ENCODE measurements around the gene MINPP1.

DNA sequence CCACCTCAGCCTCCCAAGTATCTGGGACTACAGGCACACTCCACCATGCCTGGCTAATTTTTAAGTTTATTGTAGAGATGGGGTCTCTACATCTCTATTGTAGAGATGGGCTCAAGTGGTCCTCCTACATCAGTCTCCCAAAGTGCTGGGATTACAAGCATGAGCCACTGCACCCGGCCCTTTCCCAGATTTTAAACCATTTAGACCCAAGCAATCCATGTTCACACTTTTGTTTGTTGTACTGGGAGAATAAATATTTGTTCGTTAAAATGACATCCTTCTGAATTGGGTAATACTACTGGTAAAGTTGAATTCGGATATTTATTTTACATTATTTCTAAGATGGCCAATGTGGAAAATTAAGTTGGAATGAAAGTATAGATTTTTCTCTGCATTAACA is 52.7 kb downstream of the MINPP1 start:
- TF ChIP-seq, protein P1, sequence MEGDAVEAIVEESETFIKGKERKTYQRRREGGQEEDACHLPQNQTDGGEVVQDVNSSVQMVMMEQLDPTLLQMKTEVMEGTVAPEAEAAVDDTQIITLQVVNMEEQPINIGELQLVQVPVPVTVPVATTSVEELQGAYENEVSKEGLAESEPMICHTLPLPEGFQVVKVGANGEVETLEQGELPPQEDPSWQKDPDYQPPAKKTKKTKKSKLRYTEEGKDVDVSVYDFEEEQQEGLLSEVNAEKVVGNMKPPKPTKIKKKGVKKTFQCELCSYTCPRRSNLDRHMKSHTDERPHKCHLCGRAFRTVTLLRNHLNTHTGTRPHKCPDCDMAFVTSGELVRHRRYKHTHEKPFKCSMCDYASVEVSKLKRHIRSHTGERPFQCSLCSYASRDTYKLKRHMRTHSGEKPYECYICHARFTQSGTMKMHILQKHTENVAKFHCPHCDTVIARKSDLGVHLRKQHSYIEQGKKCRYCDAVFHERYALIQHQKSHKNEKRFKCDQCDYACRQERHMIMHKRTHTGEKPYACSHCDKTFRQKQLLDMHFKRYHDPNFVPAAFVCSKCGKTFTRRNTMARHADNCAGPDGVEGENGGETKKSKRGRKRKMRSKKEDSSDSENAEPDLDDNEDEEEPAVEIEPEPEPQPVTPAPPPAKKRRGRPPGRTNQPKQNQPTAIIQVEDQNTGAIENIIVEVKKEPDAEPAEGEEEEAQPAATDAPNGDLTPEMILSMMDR (conservative IDR thresholded peaks at IDR 0.05; ENCODE audit: low read depth, low read length) = no peak
- TF ChIP-seq EZH2 (IDR thresholded peaks at IDR 0.05; ENCODE audit: borderline replicate concordance, low read depth, low read length, poor library complexity, severe bottlenecking) = no peak
